Activated naive CD8-positive, alpha-beta T cell (primary cell): ENCODE data around the gene LHFPL2.
"Not testable (repeated sequence)": the region's sequence is repeated elsewhere in the genome, so short reads cannot be mapped to it uniquely, and the experiment has no call there.

ENCODE experiments used
- H3K27ac Mint-ChIP-seq: one replicate; pipeline ENCODE4 v1.8.0; 2021; ENCODE audit warnings: mixed read lengths
- H3K27me3 Mint-ChIP-seq: one replicate; pipeline ENCODE4 v1.8.0; 2021; ENCODE audit warnings: mixed read lengths
- H3K36me3 Mint-ChIP-seq: one replicate; pipeline ENCODE4 v1.8.0; 2021; ENCODE audit warnings: mixed read lengths
- H3K4me1 Mint-ChIP-seq: one replicate; pipeline ENCODE4 v1.8.0; 2021; ENCODE audit warnings: low read depth, mixed read lengths
- H3K4me3 Mint-ChIP-seq: one replicate; pipeline ENCODE4 v1.8.0; 2021; ENCODE audit warnings: mild to moderate bottlenecking, mixed read lengths
- H3K9me3 Mint-ChIP-seq: one replicate; pipeline ENCODE4 v1.8.0; 2021; ENCODE audit warnings: low read depth, mixed read lengths

LHFPL2 gene

DNA sequence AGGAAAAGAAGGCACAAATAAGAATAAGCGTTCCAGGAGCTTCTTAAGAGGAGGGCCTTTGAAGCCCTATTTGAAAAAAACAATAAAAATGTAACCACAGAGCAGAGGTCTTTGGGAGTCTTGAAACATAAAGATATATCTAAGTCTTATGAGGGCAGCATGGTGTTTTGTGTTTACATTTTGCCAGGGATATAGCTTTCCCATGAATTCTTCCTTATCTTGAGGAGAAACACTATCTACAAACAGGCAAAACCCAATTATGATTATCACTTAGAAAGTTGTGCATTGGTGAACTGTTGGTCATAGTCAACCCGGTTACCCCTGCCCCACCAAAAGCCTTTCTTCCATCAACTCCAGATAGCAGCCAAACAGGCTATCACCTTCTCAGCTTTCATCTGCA is 23.6 kb upstream of the LHFPL2 start:
- H3K36me3 Mint-ChIP-seq, result no peaks in the 10 kb centered on the region
- H3K4me3 Mint-ChIP-seq, result no peak overlapping the region
- H3K4me1 Mint-ChIP-seq, result no peaks in the 10 kb centered on the region
- no peak overlapping the region for H3K27ac Mint-ChIP-seq
- H3K9me3 Mint-ChIP-seq, result no peaks in the 10 kb centered on the region
- peaks cover 4% of the 10 kb centered on the region for H3K27me3 Mint-ChIP-seq

GRCh38 chr5:78671609-78672008 is 23.0 kb upstream of the LHFPL2 start:
- H3K27ac Mint-ChIP-seq, result no peak overlapping the region
- no peaks in the 10 kb centered on the region for H3K4me1 Mint-ChIP-seq
- no peak overlapping the region for H3K4me3 Mint-ChIP-seq
- no peaks in the 10 kb centered on the region for H3K36me3 Mint-ChIP-seq
- peaks cover 4% of the 10 kb centered on the region for H3K27me3 Mint-ChIP-seq
- H3K9me3 Mint-ChIP-seq, result no peaks in the 10 kb centered on the region

DNA sequence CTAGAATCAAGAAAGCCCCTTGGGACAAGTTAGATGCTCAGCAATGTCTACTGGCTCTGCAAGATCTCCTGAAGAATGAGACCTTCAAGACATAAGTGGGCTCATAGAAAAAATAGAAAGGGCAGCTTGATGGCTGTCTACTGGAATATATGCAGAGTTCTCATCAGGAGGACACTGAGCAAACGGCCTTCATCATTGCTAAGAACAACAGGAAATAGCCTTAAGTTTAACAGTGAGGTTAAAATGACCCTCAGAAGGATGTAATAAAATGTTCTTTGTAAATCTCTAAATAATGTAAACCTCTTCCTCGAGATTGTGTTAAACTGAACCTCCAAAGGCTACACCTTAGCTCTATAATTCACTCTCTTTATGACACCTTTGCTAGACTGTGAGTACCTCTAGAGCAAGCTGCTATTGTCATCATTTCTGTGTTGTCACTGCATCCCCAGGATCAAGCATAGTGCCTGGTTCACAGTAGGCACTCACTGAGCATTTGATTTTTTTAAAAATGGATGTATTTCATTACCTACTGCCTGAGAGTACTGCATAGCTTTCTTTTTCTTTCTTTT is 22.2 kb upstream of the LHFPL2 start:
- peaks cover 4% of the 10 kb centered on the region for H3K27me3 Mint-ChIP-seq
- H3K4me3 Mint-ChIP-seq, result no peak overlapping the region
- H3K4me1 Mint-ChIP-seq, result no peaks in the 10 kb centered on the region
- H3K36me3 Mint-ChIP-seq, result no peaks in the 10 kb centered on the region
- H3K9me3 Mint-ChIP-seq, result no peaks in the 10 kb centered on the region
- H3K27ac Mint-ChIP-seq, result no peak overlapping the region

DNA sequence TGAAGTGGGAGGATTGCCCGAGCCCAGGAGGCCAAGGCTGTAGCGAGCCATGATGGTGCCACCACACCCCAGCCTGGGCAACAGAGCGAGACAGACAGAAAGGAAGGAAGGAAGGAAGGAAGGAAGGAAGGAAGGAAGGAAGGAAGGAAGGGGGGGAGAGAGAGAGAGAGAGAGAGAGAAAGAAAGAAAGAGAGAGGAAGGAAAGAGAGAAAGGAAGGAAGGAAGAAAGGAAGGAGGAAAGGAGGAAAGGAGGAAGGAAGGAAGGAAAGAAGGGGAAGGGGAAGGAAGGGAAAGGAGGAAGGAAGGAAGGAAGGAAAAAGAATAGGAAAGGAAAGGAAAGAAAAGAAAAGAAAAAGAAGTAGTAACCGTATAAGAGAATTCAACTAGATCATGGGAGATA is 20.8 kb upstream of the LHFPL2 start:
- H3K36me3 Mint-ChIP-seq, result no peaks in the 10 kb centered on the region
- H3K4me3 Mint-ChIP-seq, result no peak overlapping the region
- peaks cover 4% of the 10 kb centered on the region for H3K27me3 Mint-ChIP-seq
- no peaks in the 10 kb centered on the region for H3K9me3 Mint-ChIP-seq
- no peak overlapping the region for H3K27ac Mint-ChIP-seq
- no peaks in the 10 kb centered on the region for H3K4me1 Mint-ChIP-seq

DNA sequence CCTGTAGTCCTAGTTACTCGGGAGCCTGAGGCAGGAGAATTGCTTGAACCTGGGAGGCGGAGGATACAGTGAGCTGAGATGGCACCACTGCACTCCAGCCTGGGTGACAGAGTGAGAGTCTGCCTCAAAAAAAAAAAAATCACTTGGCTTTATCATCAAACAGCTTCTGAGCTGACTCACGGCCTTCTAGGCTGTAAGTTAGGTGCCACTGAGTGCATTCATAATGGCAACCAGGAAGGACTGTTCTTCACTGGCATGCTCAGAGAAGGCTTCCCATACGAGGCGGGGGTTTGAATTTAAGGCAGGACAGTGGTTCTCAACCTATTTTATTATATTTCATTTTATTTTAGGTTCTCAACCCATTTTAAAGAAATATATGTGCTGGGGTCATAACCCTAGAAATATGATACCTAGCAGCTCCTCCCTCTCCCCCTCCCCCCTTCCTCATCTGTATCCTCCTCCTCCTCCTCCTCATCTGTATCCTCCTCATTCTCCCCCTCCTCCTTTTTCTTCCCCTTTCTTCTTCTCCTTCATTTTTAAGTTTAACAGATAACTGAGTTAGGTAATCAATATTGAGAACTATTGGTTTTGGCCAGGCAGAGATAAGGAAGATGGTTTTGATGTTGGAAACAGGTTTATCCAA is 19.0 kb upstream of the LHFPL2 start:
- H3K9me3 Mint-ChIP-seq, result no peaks in the 10 kb centered on the region
- peaks cover 4% of the 10 kb centered on the region for H3K27me3 Mint-ChIP-seq
- no peak overlapping the region for H3K27ac Mint-ChIP-seq
- H3K4me3 Mint-ChIP-seq, result no peak overlapping the region
- H3K36me3 Mint-ChIP-seq, result no peaks in the 10 kb centered on the region
- H3K4me1 Mint-ChIP-seq, result no peaks in the 10 kb centered on the region

DNA sequence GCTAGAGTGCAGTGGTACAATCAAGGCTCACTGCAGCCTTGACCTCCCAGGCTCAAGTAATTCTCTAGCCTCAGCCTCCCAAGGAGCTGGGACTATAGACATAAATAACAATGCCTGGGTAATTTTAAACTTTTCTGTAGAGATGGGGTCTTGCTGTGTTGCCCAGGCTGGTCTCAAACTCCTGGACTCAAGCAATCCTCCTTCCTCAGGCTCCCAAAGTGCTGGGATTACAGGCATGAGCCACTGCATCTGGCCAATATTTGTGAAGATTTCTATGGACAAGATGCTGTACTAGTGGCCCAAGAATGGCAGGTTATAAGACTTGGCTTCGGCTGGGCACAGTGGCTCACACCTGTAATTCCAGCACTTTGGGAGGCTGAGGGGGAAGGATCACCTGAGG is 18.4 kb upstream of the LHFPL2 start:
- H3K27me3 Mint-ChIP-seq, H3K4me1 Mint-ChIP-seq, H3K36me3 Mint-ChIP-seq, H3K9me3 Mint-ChIP-seq, H3K4me3 Mint-ChIP-seq, H3K27ac Mint-ChIP-seq: not testable (repeated sequence)

DNA sequence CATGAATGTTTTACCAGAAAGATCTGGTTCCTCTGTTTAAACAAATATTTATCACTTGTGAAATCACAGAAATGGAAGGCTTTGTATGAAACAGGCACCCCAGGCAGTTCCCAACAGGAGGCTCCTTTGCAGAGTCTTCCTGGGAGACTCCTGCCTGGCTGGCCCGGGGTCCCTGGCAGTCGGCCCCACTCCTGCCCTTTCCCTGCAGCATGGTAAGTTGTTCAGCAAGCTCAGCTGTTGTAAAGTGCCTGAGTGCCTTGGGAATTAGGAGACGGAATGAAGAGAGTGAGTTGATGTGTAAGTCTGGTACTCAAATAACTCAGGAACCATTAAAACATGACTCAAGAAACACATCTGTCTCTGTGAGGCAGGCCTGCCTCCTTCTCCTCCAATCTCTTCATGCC is 17.5 kb upstream of the LHFPL2 start:
- H3K36me3 Mint-ChIP-seq, result no peaks in the 10 kb centered on the region
- no peak overlapping the region for H3K27ac Mint-ChIP-seq
- no peaks in the 10 kb centered on the region for H3K4me1 Mint-ChIP-seq
- no peak overlapping the region for H3K4me3 Mint-ChIP-seq
- H3K9me3 Mint-ChIP-seq, result no peaks in the 10 kb centered on the region
- H3K27me3 Mint-ChIP-seq, result peaks cover 4% of the 10 kb centered on the region

DNA sequence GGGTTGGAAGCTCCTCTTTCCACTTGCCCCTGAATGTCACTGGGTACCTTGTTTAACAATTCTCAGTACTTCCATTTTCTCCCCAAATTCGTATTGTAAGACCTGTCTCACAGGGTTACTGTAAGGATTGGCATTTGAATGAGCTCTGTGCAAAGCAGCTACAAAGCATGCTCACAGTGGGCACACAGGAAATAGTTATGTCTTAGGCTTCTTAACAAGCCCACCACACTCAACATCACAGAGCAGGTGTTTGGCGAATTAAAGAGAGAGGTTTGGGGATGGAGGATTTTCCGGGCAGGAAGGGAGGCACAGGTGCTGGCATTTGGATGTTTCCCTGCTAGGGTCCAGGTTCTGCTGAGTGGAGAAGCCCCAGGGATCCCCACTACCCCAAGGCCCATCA is 17.0 kb upstream of the LHFPL2 start:
- H3K27me3 Mint-ChIP-seq, result peaks cover 3% of the 10 kb centered on the region
- H3K4me3 Mint-ChIP-seq, result no peak overlapping the region
- no peaks in the 10 kb centered on the region for H3K4me1 Mint-ChIP-seq
- no peak overlapping the region for H3K27ac Mint-ChIP-seq
- no peaks in the 10 kb centered on the region for H3K9me3 Mint-ChIP-seq
- H3K36me3 Mint-ChIP-seq, result no peaks in the 10 kb centered on the region

- Mint-ChIP-seq H3K4me1 (no peaks in the 10 kb centered on the region), H3K27me3 (peaks cover 3% of the 10 kb centered on the region), H3K27ac (no peak overlapping the region), H3K36me3 (no peaks in the 10 kb centered on the region), H3K4me3 (no peak overlapping the region), H3K9me3 (no peaks in the 10 kb centered on the region)
Measured at GRCh38 chr5:78662323-78662722, 13.8 kb upstream of the LHFPL2 start.

- Mint-ChIP-seq H3K27me3 (peaks cover 3% of the 10 kb centered on the region), H3K4me1 (no peaks in the 10 kb centered on the region), H3K27ac (no peak overlapping the region), H3K4me3 (no peak overlapping the region), H3K9me3 (no peaks in the 10 kb centered on the region), H3K36me3 (no peaks in the 10 kb centered on the region)
Measured at GRCh38 chr5:78661691-78662090, 13.1 kb upstream of the LHFPL2 start.

GRCh38 chr5:78661044-78661443 is 12.5 kb upstream of the LHFPL2 start:
- Mint-ChIP-seq H3K4me3 (no peak overlapping the region), H3K27ac (no peak overlapping the region), H3K36me3 (no peaks in the 10 kb centered on the region), H3K27me3 (peaks cover 3% of the 10 kb centered on the region), H3K9me3 (no peaks in the 10 kb centered on the region), H3K4me1 (no peaks in the 10 kb centered on the region)

DNA sequence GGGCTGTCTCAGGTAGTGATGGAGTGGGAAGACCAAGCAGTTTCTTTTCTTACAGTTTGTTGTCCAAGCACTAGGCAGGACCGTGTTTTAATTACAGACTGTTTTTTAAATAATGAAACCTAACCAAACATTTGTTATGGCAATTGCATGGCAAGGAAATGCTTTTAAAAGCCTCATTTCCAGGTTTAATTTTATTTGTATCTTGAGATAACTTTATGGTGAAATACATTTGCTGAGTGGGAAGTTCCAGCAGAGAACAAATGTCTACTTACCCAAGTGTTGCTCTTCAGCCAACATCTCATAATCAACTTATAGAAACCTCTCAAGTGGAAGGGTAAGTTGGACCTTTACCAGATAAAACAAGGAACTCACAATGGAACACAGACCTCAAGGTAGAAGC is 11.8 kb upstream of the LHFPL2 start:
- H3K4me3 Mint-ChIP-seq, result no peak overlapping the region
- H3K36me3 Mint-ChIP-seq, result no peaks in the 10 kb centered on the region
- peaks cover 3% of the 10 kb centered on the region for H3K27me3 Mint-ChIP-seq
- H3K9me3 Mint-ChIP-seq, result no peaks in the 10 kb centered on the region
- no peaks in the 10 kb centered on the region for H3K4me1 Mint-ChIP-seq
- H3K27ac Mint-ChIP-seq, result no peak overlapping the region

GRCh38 chr5:78659714-78660113 is 11.1 kb upstream of the LHFPL2 start:
- Mint-ChIP-seq H3K27ac (no peak overlapping the region), H3K4me3 (no peak overlapping the region), H3K36me3 (no peaks in the 10 kb centered on the region)

DNA sequence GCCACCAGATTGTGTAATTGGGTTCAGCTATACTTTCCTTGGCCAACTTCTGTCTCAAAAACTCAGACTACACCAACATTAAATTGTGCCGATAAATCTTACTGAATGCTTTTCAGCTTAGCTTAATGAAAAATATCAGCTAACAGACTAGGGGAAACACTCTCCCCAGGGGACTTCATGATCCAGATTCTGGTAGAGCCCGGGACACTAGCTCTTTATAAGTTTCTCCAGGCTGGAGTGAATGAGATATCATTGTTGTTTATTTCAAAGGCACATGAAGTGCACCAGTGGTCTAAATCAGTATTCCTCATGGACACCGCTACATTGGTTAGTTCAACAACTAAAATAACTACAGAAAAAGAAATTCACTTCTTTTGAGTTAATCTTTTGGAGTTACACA is 10.5 kb upstream of the LHFPL2 start:
- Mint-ChIP-seq H3K27ac (no peak overlapping the region), H3K9me3 (no peaks in the 10 kb centered on the region), H3K4me3 (no peak overlapping the region), H3K4me1 (no peaks in the 10 kb centered on the region), H3K27me3 (peaks cover 3% of the 10 kb centered on the region), H3K36me3 (no peaks in the 10 kb centered on the region)

More at GRCh38 chr5:78659714-78660113, 11.1 kb upstream of the LHFPL2 start:
- Mint-ChIP-seq H3K9me3 (no peaks in the 10 kb centered on the region), H3K4me1 (no peaks in the 10 kb centered on the region), H3K27me3 (peaks cover 3% of the 10 kb centered on the region)

DNA sequence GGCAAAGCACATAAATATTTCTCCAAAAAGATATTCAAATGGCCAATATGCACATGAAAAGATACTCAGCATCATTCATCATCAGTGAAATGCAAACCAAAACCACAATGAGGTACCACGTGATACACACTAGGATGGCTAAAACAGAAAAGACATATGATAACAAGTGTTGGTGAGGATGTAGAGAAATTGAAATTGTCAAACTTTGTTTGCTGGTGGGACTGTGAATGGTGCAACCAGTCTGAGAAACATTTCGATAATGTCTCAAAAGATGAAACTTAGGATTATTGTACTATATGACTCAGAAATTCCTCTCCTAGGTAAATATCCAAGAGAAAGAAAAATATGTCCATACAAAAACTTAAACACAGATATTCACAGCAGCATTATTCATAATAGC is 8.6 kb upstream of the LHFPL2 start:
- no peak overlapping the region for H3K4me3 Mint-ChIP-seq
- H3K27me3 Mint-ChIP-seq, result peaks cover 5% of the 10 kb centered on the region
- no peaks in the 10 kb centered on the region for H3K9me3 Mint-ChIP-seq
- no peak overlapping the region for H3K27ac Mint-ChIP-seq
- H3K4me1 Mint-ChIP-seq, result no peaks in the 10 kb centered on the region
- no peaks in the 10 kb centered on the region for H3K36me3 Mint-ChIP-seq

- Mint-ChIP-seq H3K4me3 (no peak overlapping the region), H3K36me3 (no peaks in the 10 kb centered on the region), H3K27ac (no peak overlapping the region), H3K4me1 (no peaks in the 10 kb centered on the region), H3K27me3 (peaks cover 11% of the 10 kb centered on the region), H3K9me3 (no peaks in the 10 kb centered on the region)
Measured at GRCh38 chr5:78655746-78656290, 7.2 kb upstream of the LHFPL2 start.
